PC-9 (cell line): ENCODE data around the gene PRRC1.

Experiments
- EZH2 ChIP-seq: fragments of 200-600 bp; sonication (generic); IDR thresholded peaks from 2 replicates; pipeline ENCODE4 v1.8.0; 2017; ENCODE audit warnings: antibody characterized with exemption, low read depth
- TF ChIP-seq, protein P1 (sequence below): fragments of 200-600 bp; sonication (generic); conservative IDR thresholded peaks from 2 replicates; pipeline ENCODE4 v1.6.1; 2017; ENCODE audit warnings: mixed run types, antibody characterized with exemption, mild to moderate bottlenecking, moderate library complexity

DNA sequence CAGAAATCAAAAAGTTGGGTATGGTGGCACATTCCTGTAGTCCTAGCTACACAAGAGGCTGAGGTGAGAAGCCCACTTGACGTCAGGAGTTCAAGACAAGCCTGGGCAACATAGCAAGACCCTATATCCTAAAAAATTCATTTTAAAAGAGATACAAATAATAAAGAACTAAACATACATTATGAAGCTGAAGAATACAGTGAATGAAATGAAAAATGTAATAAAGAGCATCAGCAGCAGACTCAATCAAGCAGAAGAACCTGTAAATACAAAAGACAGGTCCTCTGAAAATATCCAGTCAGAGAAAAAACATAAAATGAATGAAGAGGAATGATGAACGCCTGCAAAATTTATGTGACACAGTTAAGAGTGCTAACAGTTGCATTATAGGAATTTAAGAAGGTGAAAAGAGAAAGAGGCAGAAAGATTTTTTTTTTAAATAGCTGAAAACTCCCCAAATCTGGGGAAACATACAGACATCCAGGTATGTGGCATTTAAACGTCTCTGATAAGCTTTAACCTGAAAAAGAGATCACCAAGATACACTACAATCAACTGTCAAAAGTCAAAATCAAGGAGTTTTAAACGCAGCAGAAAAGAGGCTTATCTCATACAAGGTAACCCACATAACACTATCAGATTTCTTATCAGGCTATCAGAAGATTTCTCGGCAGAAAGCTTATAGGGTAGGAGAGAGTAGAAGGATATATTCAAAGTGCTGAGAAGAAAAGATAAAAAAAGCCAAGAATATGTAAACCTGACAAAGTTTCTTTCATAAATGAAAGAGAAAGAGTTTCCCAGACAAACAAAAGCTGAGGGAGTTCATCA, 57.6 kb downstream of the PRRC1 start:
- TF ChIP-seq, protein P1, sequence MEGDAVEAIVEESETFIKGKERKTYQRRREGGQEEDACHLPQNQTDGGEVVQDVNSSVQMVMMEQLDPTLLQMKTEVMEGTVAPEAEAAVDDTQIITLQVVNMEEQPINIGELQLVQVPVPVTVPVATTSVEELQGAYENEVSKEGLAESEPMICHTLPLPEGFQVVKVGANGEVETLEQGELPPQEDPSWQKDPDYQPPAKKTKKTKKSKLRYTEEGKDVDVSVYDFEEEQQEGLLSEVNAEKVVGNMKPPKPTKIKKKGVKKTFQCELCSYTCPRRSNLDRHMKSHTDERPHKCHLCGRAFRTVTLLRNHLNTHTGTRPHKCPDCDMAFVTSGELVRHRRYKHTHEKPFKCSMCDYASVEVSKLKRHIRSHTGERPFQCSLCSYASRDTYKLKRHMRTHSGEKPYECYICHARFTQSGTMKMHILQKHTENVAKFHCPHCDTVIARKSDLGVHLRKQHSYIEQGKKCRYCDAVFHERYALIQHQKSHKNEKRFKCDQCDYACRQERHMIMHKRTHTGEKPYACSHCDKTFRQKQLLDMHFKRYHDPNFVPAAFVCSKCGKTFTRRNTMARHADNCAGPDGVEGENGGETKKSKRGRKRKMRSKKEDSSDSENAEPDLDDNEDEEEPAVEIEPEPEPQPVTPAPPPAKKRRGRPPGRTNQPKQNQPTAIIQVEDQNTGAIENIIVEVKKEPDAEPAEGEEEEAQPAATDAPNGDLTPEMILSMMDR = no peak
- TF ChIP-seq EZH2 = no peak
